Measurements from ENCODE around the gene PTPN1. TPM values are rescaled to one million over a fixed set of nuclear protein-coding genes. Genes with fewer than 3 reads are reported as not detected.

Gene PTPN1
- total RNA-seq, 1 donor from 2014 or later: 47.5 TPM

- Mint-ChIP-seq H3K36me3 (ENCODE audit: unreplicated experiment) (no peaks in the 10 kb centered on the region), H3K4me3 (ENCODE audit: unreplicated experiment) (no peak overlapping the region), H3K27ac (ENCODE audit: unreplicated experiment) (no peak overlapping the region), H3K4me1 (ENCODE audit: low read depth, unreplicated experiment) (peaks cover 10% of the 10 kb centered on the region), H3K27me3 (ENCODE audit: unreplicated experiment) (peaks cover 5% of the 10 kb centered on the region), H3K9me3 (ENCODE audit: unreplicated experiment) (peaks cover 3% of the 10 kb centered on the region)
- no peak for DNase-seq
- TF ChIP-seq CTCF (IDR thresholded peaks at IDR 0.05; ENCODE audit: partially characterized antibody, unreplicated experiment): no peak
Measured at GRCh38 chr20:50621068-50621665, 111.0 kb downstream of the PTPN1 start.

- Mint-ChIP-seq H3K9me3 (ENCODE audit: unreplicated experiment) (peaks cover 6% of the 10 kb centered on the region), H3K4me1 (ENCODE audit: low read depth, unreplicated experiment) (peaks cover 19% of the 10 kb centered on the region), H3K27me3 (ENCODE audit: unreplicated experiment) (peaks cover 3% of the 10 kb centered on the region), H3K27ac (ENCODE audit: unreplicated experiment) (no peak overlapping the region), H3K36me3 (ENCODE audit: unreplicated experiment) (no peaks in the 10 kb centered on the region), H3K4me3 (ENCODE audit: unreplicated experiment) (no peak overlapping the region)
- no peak for DNase-seq
- TF ChIP-seq CTCF (IDR thresholded peaks at IDR 0.05; ENCODE audit: partially characterized antibody, unreplicated experiment): no peak
Measured at GRCh38 chr20:50624351-50625016, 114.3 kb downstream of the PTPN1 start.

DNA sequence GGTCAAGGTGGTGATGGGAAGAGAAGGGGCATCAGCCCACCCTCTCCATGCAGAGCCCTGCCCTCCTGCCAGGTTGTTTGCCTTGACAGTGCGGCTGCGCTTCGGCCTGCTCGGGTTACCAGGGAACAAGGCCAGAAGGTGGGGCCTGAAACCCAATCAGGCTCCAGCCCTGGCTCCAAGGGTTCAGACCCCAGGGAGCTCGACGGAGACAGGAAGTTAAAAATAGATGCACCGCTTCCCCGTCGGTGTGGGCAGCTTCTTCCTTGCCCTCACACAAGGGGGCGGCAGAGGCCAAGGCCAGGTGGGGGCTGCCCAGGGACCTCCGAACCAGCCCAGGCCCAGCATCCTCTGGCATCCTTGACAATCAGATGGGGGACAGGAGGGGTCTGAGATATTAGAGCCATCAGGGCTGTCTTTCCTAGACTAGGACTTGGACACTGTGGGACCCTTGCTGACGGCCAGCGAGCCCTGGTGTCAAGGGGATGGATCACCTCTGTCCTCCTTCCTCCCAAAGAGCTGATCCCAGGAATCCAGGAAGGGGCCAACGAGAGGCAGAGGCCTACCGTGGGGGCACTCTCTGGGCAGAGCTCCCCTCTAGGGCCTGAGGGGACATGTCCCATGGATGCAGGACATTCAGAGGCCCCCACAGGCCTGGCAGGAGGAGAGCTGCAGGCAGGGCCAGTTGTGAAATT is 115.9 kb downstream of the PTPN1 start:
- peak; percentile 66 for DNase-seq
- Mint-ChIP-seq H3K4me1 (ENCODE audit: low read depth, unreplicated experiment) (peaks cover 19% of the 10 kb centered on the region), H3K9me3 (ENCODE audit: unreplicated experiment) (peaks cover 6% of the 10 kb centered on the region), H3K27me3 (ENCODE audit: unreplicated experiment) (peaks cover 5% of the 10 kb centered on the region), H3K36me3 (ENCODE audit: unreplicated experiment) (no peaks in the 10 kb centered on the region), H3K4me3 (ENCODE audit: unreplicated experiment) (no peak overlapping the region), H3K27ac (ENCODE audit: unreplicated experiment) (no peak overlapping the region)
- peak; percentile 49 for TF ChIP-seq CTCF (IDR thresholded peaks at IDR 0.05; ENCODE audit: partially characterized antibody, unreplicated experiment)

- Mint-ChIP-seq H3K36me3 (ENCODE audit: unreplicated experiment) (no peaks in the 10 kb centered on the region), H3K4me3 (ENCODE audit: unreplicated experiment) (no peak overlapping the region), H3K27ac (ENCODE audit: unreplicated experiment) (no peak overlapping the region), H3K4me1 (ENCODE audit: low read depth, unreplicated experiment) (peaks cover 19% of the 10 kb centered on the region), H3K9me3 (ENCODE audit: unreplicated experiment) (peaks cover 6% of the 10 kb centered on the region), H3K27me3 (ENCODE audit: unreplicated experiment) (peaks cover 5% of the 10 kb centered on the region)
- no peak for DNase-seq
- no peak for TF ChIP-seq CTCF (IDR thresholded peaks at IDR 0.05; ENCODE audit: partially characterized antibody, unreplicated experiment)
Measured at GRCh38 chr20:50627747-50628146, 117.6 kb downstream of the PTPN1 start.

DNA sequence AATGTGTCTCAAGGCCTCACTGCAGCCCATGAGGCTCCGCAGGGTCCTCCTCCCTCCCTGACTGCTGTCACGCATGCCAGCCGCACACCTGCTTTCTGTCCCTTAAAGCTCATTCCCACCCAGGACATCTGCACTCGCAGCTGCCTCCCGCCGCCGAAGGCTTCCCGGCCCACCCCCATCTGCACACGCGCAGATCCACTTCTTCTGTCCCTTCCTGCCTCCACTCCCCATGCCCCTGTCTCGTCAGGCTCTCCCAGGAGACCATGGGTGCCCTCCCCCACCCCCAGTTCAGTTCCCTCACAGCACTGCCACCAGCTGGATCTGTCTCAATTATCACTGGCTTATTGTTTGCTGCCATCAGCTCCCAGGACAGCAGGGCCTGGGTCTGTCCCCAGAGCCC is 118.1 kb downstream of the PTPN1 start:
- Mint-ChIP-seq H3K27ac (ENCODE audit: unreplicated experiment) (peak overlapping the region; percentile 53), H3K4me3 (ENCODE audit: unreplicated experiment) (peak overlapping the region; percentile 31), H3K9me3 (ENCODE audit: unreplicated experiment) (peaks cover 4% of the 10 kb centered on the region), H3K36me3 (ENCODE audit: unreplicated experiment) (no peaks in the 10 kb centered on the region), H3K4me1 (ENCODE audit: low read depth, unreplicated experiment) (peaks cover 17% of the 10 kb centered on the region), H3K27me3 (ENCODE audit: unreplicated experiment) (peaks cover 6% of the 10 kb centered on the region)
- DNase-seq: peak; percentile 61
- no peak for TF ChIP-seq CTCF (IDR thresholded peaks at IDR 0.05; ENCODE audit: partially characterized antibody, unreplicated experiment)
